Prostate gland (tissue), 2 donors: ENCODE measurements around the gene MYO7B.

Experiments used
- POLR2A ChIP-seq: fragments of 450-650 bp; IDR thresholded peaks from one replicate; pipeline ENCODE4 v1.6.1; 2016; ENCODE audit warnings: antibody characterized with exemption, mild to moderate bottlenecking
- POLR2AphosphoS5 ChIP-seq: sonication (generic); formaldehyde crosslinking; IDR thresholded peaks from one replicate; pipeline ENCODE4 v1.6.1; 2017; ENCODE audit warnings: antibody characterized with exemption
- TF ChIP-seq, protein P1 (sequence below), 4 experiments: fragments of 200-600 bp in 2 of 4; fragments of 450-650 bp in 2 of 4; sonication (generic) in 2 of 4; IDR thresholded peaks; 1 replicate in 3 of 4; 2 replicates in 1 of 4; pipeline ENCODE4 v1.5.1; 2016 to 2019; ENCODE audit warnings: antibody characterized with exemption in 4 of 4, mild to moderate bottlenecking in 2 of 4, moderate library complexity in 2 of 4

GRCh38 chr2:127623388-127624319, 88.2 kb downstream of the MYO7B start:
- TF ChIP-seq POLR2A (no peak), POLR2AphosphoS5 (no peak)
- TF ChIP-seq, protein P1, sequence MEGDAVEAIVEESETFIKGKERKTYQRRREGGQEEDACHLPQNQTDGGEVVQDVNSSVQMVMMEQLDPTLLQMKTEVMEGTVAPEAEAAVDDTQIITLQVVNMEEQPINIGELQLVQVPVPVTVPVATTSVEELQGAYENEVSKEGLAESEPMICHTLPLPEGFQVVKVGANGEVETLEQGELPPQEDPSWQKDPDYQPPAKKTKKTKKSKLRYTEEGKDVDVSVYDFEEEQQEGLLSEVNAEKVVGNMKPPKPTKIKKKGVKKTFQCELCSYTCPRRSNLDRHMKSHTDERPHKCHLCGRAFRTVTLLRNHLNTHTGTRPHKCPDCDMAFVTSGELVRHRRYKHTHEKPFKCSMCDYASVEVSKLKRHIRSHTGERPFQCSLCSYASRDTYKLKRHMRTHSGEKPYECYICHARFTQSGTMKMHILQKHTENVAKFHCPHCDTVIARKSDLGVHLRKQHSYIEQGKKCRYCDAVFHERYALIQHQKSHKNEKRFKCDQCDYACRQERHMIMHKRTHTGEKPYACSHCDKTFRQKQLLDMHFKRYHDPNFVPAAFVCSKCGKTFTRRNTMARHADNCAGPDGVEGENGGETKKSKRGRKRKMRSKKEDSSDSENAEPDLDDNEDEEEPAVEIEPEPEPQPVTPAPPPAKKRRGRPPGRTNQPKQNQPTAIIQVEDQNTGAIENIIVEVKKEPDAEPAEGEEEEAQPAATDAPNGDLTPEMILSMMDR (IDR thresholded peaks at IDR 0.05) = no peak
